NCI-H1417 (cell line): ENCODE results near the gene FAM83C.

ENCODE experiments used
- DNase-seq, 3 experiments: peaks; one replicate each; lab custom pipeline; 2025; lab: John Stamatoyannopoulos, UW

FAM83C gene

DNA sequence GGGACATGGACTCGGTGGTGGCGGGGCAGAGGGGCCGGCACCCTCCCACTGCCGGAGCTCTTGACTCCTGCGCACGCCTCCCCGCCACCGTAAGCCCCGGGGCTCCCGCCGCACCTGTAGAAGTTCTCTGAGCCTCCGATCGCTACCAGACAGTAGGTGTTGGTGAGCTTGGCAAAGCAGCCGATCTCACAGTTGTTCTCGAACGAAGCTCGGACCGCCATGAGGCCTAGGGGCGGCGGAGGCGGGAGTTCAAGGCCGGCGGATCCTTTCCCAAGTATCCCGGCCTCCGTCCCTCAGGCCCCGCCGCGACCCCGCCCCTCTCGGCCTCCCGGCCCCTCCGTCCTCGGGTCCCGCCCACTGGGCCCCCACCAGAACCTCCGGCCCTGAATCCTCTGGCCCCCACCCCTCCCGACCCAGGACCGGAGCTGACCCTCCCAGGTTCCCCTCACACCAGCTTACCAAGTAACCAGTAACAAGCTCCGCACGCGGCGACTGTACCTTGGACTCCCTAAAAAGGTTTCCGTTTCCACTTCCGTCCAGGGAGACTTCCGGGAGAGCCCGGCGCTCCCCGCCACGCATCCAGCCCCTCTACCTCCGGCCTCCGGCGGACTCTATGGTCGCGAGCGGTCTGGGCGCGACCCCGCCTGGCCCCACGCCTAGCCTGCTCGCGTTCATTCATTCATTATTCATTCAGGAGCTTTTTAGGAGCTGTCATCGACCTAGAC is 7.8 kb downstream of the FAM83C start, which contains the start of gene EIF6:
Gene EIF6 (minus strand): TSS at position 506 of the 725 bp plus-strand sequence. CDS start 285 bp downstream, at position 221.
- peak; percentile 91 to 93 (median 91) for DNase-seq

DNA sequence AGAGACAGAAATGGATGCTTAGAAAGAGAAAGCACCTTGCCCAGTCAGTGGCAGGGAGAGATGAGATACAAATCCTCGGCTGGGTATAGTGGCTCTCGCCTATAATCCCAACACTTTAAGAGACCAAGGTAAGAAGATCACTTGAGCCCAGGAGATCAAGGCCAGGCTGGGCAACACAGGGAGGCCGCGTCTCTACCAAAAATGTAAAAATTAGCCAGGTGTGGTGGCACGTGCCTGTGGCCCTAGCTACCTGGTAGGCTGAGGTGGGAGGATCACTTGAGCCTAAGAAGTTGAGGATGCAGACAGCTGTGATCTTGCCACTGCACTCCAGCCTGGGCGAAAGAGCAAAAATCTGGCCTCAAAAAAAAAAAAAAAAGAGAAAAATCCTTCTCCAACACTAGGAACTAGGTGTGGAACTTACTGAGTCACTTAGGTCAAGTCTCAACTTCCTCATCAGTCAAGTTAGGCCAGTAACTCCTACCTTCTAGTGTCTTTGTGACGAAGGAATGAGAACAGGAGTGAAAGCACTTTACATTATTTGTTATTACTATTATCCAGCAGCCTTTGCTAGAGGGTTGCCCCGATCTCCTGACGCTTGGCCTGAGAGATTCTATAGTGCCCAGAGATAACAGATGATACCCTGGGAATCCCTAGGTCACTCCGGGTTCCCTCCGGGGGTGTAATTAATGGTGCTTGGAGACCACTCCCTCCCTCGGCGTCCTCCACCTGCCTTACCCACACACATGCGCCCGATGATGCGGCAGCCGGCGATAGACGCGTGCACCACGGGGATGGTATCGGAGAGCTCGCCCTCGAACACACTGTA is 8.6 kb downstream of the FAM83C start:
- peak in 1 of 3 experiments; percentile 70 for DNase-seq

DNA sequence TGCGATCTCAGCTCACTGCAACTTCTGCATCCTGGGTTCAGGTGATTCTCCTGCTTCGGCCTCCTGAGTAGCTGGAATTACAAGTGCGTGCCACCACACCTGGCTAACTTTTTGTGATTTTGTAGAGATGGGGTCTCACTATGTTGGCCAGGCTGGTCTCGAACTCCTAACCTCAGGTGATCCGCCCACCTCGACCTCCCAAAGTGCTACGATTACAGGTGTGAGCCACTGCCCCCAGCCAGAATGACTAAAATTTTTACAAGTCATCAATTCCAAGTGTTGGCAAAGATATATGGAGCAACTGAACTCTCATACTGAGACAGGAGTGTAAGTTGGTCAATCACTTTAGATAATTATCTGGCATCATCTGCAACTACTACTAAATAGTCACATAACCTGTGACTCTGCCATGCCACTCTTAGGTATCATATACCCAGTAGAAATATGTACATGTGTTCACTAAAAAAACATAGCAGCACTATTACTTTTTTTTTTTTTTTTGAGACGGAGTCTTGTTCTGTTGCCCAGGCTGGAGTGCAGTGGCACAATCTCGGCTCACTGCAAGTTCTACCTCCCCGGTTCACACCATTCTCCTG is 10.6 kb downstream of the FAM83C start:
- no peak for DNase-seq

DNA sequence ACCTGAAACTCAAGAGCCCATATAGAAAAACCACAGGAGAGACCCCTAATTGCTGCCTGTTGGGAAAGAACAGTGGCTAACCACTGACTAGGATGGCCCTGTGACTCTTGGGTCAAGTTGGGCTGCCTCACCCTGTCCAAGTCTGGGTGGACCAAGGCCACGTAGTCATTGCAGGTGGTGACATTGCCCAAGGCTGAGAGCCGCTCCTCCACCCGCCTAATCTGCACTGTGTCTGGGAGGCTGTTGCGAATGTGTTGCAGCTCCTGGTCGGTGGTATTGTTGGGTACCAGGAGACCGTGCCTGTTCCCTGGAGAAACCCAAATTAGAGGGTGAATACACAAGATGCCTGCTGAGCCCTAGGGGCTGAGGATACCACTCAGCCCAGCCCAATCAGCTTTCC is 11.7 kb downstream of the FAM83C start:
- no peak for DNase-seq

DNA sequence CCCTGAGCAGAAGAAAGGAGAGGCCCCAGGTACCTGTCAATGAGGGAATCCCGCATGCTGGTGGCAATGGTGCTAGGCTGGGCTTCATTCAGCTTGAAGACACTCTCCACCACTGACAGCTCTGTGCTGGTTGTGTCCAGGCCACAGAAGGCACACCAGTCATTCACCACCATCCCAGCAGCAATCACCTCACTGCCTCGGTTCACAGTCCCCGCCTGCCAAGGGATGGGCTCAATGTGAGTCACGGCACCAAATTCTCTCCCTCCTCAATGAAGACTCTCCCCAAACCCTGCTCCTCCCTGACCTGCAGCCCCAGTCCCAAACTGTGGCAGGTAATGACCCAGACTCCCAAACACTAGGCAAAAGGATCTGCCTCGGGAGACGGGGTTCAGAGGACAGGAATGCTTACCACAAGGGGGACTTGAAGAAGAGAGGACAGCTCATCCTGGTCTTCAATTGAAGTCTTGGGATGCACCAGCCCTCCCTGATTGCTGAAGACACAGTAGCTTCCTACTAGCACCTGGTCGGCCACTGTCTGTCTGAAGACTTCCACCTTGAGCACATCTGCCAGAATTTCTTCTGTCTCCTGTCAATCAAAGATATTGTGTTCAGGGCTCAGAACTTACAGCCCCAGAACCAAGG is 12.6 kb downstream of the FAM83C start:
- no peak for DNase-seq

DNA sequence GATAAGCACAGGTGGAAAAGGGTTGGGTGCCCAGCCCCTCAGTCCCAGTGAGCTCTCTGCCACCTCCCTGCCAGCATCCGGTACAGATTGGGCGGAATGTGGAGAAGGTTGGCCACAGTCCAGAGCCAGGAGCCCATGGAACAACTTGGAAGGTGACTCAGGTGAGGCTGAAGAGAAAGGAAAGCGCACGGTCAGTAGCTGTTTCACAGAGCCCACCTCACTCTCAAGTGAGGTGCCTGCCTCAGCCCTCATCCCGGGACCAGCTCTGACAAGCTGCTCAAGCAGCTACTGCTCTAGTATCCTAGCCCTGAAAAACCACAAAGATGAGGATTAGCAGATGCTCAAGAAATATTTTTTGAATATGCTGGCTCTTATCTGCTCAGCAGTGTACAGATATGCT is 13.2 kb downstream of the FAM83C start:
- peak in 1 of 3 experiments; percentile 11 for DNase-seq

DNA sequence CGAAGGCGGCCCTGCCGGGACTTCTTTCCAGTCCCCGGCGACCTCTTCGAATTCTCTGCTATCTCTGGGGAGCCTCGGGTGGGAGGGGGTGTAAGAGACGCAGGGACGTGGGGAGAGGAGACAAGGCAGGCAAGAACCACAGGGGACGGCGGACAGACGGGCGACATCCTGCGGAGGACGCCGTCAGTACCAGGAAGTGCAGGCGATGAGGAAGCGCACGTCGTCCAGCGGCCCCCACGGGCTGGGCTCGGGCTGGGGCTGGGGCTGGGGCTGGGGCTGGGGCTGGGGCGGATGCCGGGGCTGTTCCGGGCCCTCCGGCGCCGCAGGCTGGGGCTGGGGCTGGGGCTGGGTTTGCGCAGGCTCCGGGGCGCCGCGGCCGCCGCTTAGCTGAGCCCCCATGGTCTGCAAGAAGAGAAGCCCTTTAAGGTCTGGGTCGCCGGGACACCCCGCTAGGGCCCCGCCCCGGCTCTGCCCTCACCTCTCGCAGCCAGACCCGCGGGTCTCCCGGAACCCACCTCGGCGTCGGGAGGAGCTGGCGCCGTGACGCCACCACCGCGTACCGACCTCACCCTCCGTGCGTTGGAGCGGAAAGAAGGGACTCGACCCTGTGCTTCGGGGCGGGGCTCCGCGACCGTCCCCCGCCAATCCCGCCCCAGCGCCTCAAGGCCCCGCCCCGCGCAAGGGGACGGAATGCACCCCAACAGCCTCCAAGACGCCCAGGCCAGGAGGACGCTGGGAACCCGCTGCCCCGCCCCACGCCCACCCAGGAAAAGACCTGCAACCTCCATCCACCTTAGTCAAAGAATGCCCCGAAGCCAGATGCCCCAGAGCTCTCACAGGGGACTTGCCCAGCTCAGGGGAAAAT is 14.5 kb downstream of the FAM83C start, which contains the start of gene MMP24OS:
Gene MMP24OS (minus strand): TSS at position 592 of the 865 bp plus-strand sequence. CDS start 193 bp downstream, at position 399.
- peak; percentile 82 to 93 (median 90) for DNase-seq

DNA sequence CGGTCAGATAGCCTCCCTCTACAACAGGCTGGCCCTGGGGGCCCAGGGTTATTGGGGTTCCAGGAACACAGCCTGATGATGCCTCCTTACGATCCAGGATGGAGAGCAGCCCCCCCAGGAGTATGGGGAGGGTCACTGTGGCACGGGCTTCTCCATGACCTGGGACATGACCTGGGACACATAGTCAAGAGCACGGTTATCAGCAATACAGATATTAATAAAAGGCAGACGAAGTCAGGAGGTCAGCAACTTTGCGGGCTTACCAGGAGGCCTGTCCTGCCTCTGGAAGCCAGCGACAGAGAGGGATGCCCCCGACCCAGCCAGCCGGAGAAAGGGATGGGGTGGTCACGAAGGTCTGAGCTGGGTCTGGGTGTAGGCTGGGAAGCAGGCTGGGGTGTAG is 15.1 kb downstream of the FAM83C start:
- DNase-seq, result no peak

DNA sequence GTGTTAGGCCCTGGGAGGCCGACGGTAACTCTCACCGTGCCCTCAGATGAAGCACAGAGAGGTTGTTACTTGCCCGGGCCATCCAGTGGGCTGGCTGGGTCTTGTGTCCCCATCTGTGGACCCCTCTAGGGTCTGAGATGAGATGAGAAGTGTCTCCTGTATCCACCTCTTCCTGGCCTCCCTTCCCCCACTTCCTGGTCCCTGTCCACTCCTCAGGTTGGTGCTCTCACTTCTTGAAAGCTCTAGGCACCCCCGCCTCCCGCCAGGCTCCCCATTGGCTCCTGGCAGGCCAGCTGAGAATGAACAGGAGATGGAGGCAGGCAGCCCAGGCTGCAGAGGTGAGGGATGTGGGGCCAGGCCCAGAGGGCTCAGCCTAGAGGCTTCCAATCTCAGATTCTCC is 15.8 kb downstream of the FAM83C start:
- no peak for DNase-seq

DNA sequence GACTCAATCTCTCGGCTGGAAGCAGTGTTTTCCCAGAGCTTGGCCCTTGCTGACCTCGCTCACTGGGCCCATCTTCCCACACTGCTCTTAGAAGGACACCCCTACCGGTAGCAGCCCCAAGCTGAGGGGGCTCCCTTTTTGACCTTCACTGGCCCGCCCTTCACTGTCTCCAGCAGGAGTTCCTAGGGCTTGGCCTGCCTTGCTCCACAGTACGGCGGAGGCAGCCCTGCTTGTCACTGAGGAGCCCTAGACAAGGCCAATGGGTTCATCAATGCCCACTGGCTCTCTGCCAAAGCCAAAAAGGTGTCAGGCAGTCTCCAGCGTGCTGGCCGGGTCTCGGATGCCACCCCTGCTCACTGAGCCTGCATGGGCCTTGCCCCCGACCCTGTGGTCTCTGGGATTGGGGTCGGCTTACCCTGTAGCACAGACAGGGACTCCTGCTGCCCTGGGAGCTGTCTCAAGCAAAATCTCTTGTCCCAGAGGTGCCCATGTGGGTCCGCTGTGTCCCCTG is 16.4 kb downstream of the FAM83C start:
- DNase-seq, result no peak

DNA sequence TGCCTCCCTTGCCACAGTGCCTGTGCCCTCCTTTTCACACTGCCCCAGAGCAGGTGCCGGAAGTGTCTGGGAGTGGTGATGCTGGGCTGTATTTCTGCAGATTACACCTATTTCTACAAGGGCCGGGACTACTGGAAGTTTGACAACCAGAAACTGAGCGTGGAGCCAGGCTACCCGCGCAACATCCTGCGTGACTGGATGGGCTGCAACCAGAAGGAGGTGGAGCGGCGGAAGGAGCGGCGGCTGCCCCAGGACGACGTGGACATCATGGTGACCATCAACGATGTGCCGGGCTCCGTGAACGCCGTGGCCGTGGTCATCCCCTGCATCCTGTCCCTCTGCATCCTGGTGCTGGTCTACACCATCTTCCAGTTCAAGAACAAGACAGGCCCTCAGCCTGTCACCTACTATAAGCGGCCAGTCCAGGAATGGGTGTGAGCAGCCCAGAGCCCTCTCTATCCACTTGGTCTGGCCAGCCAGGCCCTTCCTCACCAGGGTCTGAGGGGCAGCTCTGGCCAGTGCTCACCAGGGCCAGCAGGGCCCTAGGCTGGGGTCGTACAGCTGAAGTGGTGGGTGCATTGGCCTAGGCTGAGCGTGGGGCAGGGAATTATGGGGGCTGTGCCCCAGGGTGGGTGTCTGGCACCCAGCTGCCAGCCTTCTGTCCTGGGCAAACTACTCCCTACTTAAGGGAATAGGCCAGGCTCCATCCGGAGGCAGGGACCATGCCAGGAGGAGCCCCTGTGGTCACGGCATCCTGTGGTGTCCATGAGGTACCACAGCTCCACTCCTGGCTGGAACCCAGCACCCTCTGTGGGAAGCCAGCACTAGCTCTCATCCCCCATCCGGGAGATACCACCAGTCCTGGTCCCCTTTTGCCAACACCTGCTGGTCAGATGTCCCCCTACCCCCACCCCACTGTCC is 17.8 kb downstream of the FAM83C start:
- no peak for DNase-seq

DNA sequence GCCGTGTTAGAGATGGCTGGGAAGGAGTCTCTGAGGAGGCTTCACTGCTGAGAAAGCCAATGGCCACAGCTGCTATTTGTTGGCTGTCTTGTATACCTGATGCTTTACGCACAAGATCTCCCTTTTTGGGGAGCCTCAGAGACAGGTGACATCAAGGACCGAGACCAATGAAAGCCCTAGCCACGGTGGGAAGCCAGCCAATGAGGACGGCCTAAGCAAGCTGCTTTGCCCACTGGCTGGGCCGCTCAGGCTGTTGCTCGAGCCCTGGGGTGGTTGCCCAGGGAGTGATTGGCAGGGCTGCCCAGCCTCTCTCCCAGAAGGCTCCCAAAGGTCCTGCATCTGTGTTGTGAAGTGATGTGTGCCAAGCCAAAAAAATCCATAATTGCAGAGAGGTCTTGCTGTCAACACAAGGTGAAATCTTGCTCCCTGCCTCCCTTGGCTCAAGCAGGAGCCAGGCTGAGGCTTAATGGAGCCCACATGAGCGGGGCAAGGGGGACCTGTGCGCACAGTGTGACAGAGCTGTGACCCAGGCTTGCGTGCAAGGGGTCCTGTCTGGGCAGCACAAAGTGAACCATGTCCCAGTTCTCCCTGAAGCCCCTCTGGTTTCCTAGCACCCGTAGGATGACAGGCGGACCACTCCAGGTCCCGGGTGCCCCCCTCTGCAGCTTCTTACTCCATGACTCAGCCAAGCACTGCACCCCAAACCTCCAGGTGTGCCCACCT is 18.6 kb downstream of the FAM83C start:
- DNase-seq, result no peak

DNA sequence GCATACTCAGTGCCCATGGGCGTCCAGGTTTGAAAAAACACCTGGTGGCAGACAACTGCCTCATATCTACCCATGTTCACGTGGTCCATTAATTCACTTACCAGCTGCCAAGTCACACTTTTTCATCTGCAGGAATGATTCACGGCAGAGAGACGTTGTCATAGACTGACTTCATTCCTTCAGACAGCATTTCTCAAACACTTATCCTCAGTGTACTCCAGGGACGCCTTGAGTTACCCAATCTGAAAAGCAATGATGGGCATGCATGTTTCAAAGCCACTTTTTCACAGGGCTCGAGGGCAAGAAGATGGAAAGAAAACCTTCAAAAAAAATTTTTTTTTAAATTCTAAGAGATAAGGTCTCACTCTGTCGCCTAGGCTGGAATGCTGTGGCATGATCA is 20.3 kb downstream of the FAM83C start:
- no peak for DNase-seq

DNA sequence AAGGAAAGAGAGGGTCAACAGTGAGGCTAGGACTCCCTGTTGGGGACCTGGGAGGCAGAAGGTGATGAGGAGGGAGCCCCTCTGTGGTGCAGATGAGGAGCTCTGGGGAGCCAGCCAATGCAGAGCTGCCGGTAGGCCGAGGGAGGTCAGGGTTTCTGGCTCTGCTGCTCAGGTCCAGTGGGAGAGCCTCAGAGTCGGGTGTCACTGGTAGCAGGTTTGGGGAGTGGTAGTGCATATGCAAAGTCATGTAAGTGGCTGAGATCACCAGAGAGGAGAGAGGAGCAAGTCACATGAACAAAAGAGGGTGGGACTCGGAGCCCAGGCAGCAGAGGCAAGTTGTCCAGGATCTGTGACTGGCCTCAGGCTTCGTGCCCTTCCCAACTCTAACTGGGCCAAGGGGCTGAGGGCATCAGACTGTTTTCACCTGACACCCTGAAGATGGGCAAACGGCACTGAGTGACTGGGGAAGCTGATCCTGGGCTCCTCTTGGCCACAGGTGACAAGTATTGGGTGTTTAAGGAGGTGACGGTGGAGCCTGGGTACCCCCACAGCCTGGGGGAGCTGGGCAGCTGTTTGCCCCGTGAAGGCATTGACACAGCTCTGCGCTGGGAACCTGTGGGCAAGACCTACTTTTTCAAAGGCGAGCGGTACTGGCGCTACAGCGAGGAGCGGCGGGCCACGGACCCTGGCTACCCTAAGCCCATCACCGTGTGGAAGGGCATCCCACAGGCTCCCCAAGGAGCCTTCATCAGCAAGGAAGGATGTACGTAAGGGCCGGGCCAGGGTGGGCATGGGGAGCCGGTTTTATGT is 20.9 kb downstream of the FAM83C start:
- no peak for DNase-seq

DNA sequence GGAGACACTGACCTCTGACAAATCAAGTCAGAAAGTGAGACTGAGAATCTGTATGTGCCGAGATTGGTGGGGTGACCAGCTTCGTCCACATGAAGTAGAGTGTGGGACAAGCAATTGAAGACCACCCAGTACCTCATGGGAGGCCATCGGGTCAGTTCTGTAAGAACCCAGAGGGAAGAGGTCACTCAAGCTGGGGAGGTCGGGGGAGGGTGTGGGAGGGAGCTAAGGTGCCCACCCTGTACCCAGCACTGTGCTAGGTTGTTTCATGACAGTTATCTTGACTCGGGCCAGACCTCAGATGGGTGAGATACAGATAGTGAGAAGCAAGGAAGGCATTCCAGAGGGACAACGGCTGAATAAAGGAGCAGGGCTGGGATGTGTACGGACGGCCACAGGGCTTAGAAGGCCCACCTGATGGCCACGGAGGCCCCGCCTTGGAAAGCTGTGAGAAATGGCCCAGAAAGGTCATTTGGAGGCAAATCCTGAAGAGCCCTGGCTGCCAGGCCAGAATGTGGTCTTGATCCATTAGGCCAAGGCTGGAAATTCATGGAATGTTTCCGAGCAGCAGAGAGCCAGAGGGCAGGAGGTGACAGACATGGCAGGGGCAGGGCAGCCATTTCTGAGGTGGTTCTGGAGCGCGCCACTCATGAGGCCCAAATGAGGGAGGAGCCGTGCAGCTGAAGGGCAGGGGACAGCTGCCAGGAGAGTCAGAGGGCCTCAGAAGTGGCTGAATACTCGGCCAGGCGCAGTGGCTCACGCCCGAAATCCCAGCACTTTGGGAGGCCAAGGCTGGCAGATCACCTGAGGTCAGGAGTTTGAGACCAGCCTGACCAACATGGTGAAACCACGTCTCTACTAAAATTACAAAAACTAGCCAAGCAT is 22.0 kb downstream of the FAM83C start:
- DNase-seq, result no peak

DNA sequence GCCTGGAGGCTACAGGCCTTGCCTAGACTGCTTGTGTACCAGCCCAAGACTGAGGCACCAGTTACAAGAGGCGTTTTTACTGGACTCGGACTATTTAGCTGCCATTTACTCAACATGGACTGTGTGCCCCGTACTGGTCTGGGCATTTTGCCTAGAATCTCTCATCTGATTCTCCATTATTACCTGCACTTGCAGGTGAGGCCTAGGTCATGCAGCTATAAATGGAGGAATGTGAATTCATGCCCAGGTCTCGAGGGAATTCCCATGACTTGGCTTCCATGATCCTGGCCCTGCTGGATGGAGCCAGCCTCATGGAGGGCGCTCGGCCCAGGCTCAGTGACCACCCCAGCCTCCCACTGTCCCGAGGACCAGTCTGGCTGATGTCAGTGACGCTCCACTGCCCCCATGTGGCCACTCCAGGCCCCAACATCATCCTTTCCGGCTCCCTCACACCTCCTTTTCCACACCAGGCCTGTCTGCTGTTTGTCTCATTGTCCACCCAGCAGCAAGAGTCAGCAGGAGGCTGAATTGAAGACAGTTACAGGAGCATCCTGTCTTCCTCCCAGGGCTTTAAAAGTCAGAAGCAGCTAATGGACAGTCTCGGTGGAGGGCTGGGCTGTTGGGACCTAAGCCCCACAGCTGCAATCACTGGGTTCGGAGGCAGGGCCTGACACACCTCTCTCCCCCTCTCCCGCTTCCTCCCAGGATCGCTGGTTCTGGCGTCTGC is 23.0 kb downstream of the FAM83C start:
- DNase-seq, result peak; percentile 28 to 60 (median 47)

DNA sequence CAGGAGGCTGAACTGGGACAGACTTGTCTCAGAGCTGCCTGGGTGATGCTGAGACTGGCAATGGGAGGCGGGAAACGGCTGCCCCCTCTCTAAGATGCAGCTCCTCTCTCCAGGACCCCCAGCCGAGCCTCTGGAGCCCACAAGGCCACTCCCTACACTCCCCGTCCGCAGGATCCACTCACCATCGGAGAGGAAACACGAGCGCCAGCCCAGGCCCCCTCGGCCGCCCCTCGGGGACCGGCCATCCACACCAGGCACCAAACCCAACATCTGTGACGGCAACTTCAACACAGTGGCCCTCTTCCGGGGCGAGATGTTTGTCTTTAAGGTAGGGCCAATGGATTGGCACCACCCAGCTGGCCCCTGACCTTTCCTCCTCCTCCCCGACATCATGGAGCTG is 25.1 kb downstream of the FAM83C start:
- no peak for DNase-seq
